Activated T-helper 9 cell treated with anti-CD3 and anti-CD28 coated beads, Interleukin-2, amount 50 U/mL, for 16 hours (primary cell): ENCODE data around the gene THY1.
"Not testable (repeated sequence)": the region's sequence is repeated elsewhere in the genome, so short reads cannot be mapped to it uniquely, and the experiment has no call there.

Source experiments
- DNase-seq: peaks from one replicate; pipeline ENCODE4 v3.0.0-alpha.2; 2020; ENCODE audit warnings: low read depth

The THY1 gene

DNA sequence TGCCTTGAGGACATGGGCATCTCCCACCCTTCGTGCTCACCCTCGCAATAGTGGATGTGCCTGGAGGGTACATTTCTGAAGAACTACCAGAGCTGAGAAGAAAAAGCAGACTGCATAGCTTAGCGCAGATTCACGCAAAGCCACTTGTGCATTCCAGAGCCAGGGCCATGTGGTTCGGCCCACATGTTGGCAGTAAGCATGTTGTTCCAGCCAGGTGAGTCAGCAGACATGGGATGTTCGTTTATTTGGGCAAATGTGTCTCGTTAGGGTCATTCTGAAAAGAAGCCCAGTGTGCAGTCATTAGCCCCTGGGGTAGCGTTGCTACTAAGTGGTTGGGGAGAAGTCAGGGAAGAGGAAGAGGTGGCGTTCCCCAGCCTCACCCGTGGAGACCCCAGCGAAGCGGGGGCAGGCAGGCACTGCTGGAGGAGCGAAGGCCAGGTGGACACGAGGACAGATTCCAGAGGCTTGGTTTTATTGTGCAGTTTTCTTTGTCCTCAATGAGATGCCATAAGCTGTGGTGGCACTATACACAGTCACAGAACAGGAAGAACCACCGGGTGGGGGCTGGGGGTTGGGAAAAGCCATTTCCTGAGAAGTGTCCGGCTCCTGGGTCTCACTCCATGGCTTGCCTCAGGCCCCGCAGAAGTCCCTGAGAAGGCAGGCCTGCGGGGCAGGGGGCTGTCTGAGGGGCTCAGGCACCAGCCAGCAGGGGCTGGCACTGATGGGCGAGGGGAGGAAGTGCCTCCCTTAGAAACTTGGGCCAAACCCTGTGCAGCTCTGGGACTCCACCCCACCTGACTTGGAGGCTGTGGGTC, 5.0 kb downstream of the THY1 start:
- no peak for DNase-seq

DNA sequence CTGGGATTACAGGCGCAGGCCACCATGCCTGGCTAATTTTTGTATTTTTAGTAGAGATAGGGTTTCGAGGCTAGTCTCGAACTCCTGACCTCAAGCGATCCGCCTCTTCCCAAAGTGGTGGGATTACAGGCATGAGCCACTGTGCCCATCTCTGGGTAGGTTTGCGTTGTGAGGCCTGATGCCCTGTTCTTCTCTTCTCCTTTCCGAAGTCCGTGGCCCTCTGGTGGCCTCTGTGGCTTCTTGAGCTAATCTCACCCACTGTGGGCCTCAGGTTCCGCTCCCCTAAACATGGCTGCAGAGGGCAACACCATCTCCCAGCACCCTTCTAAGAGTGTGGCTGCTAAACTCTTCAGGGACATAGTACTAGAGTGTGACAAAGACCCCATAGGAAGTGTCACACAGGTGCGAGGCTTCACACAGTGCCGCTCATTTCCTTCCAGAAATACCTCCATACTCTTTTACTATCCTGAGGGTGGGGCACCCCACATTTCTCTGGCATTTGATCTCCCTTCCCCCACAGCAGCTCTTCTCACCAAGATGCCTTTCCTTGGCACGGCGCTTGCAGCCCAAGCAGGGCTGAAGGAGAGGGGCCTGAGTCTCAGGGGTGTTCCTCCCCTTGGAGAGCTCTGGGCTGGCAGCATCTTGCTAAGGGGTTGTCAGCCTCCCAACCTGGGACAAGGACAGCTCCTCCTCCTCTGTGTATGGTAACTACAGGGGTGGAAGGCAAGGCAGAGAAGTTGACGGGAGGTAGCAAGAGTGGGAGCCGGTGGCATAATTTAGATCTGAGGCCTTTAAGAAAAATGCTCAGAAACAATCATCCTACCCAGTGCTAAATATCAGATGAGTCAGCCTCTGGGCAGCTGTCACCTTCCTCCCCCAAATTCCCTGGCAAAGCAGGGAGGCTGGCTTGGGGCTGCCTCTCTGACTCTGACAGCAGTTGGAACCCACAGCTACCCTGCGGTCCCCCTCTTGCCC, 6.1 kb downstream of the THY1 start:
- no peak for DNase-seq

DNA sequence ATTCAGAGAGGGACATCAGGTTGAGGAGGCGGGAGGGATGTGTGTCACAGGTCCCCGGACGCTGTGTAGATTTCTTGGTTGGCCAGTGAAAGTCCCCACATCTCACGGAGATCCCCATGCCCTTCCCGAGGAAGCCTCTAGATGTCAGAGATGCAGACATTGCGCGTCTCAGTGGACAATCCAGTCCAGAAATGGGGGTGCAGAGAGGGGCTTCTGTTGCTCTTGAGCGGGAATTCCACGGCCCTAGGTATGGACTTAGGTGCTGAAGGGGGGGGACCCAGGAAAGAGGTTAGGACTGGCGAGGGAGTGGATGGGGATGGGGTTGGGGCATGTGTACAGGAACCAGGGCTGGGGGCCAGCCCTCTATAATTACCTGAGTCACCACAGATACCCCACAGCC, 7.0 kb downstream of the THY1 start:
- no peak for DNase-seq

DNA sequence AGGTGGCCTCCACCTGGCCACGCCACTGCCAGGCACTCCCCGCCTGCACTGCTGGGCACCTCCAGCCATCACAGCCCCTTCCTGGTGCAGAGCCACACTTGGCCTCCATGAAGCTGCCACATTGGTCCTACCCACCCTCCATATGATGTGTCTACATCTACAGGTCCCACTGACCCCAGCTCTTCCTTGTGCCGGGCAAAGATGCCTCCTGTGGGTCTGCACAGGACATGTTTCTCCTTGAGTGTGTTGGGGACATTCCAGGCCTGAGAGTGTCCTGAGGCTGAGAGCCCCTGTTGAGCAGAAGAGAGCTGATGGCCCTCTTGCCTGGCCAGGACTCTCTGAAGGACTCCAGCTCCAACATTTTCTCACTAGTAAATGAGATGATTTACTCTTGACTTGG, 7.5 kb downstream of the THY1 start:
- no peak for DNase-seq

DNA sequence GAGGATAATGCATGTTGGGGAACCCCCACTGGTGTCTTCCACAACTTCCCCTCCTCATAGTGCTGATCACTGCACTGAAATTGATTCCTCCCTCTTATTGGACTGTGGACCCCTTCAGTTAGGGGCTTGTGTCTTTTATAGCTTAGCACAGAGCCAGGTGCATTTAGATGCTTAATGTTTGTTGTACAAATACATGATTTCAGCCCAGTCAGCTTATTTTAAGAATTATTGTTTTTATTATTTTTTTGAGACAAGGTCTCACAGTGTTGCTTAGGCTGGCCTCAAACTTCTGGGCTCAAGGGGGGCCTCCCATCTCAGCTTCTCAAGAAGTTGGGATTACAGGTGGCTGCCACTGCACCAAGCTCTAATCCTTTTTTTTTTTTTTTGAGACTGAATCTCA, 8.2 kb downstream of the THY1 start:
- no peak for DNase-seq

DNA sequence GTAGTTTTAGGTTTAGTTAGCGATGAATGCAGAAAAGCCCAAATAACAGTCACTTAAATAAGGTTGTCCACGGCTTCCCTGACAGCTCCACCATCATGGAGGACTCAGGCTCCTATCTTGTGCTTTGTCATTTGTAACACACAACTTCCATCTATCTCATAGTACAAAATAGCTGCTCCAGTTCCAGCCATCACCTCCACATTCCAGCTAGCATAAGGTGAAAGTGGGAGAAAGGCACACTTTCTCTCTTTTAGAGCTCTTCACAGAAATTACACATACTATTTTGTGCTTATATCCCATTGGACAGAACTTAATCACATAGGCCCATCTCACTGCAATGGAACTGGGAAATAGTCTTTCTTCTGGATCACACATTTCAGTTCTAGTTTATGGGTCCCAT, 8.7 kb downstream of the THY1 start:
- DNase-seq: no peak

DNA sequence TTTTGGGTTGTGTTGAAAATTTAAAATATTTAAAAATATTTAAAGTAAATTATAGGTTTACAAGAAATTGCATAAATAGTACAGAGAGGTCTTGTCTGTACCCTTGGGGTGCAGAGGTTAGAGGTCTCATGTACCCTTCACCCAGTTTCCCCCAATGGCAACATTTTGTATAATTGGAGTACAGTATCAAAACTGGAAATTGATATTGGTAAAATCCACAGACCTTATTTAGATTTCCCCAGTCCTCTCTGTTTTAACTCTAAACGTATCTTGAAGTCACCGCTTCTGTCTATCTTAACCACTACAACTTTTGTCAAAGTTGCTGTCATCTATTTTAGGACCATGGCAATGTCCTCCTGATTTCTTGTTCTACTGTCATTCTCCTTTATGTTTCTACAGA, 10.9 kb downstream of the THY1 start:
- no peak for DNase-seq

DNA sequence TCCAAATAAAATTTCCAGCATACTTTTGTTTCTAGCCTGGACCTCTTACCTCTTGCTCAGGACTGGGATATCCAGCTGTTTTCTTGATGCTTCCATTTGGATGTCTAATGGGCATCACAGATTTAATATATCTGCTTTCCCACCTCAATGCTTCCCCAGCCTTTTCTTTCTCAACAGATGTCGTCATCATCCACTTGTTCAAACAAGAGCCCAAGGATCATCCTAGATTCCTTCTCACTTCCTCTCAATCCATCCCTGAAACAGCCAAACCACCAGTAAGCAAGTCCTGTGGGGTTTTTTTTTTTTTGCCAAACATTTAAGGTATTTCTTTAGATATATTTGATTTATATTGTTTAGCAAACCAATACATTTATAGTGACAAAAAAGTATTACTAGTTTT, 12.5 kb downstream of the THY1 start:
- no peak for DNase-seq

DNA sequence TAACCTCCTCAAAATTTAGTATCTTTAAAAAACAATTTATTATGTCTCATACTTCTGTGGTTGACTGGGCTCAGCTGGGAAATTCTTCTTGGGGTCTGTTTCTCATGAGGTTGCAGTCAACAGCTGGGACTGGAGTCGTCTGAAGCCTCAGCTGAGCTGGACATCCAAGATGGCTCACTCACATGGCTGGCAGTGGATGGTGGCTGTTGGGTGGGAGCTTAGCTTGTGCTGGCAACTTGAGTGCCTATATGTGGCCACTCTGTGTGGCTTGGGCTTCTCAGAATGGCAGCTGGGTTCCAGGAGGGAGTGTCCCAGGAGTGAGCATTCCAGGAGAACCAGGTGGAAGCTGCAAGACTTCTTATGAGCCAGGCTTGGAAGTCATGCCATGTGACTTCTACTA, 13.2 kb downstream of the THY1 start:
- no peak for DNase-seq

DNA sequence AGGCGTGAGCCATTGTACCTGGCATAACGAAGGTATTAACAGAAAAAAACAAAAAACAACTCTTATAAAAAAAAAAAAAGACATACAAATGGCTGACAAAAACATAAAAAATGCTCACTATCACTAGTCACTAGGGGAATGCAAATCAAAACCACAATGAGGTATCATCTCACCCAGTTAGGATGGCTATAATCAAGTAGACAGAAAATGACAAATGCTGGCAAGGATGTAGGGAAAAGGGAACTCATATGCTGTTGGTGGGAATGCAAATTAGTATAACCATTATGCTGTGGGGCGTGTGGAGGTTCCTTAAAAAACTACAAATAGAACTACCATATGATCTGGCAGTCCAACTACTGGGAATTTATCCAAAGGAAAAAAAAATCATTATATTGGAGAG, 17.0 kb downstream of the THY1 start:
- no peak for DNase-seq

DNA sequence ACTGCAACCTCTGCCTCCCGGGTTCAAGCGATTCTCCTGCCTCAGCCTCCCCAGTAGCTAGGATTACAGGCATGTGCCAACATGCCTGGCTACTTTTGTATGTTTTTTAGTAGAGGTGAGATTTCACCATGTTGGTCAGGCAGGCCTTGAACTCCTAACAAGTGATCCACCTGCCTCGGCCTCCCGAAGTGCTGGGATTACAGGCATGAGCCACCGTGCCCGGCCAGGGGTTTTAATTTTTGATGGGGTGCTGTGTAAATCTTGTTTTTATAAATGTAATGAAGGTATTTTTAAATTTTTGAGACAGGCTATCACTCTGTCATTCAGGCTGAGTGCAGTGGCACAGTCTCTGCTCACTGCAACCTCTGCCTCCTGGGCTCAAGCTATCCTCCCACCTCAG, 17.5 kb downstream of the THY1 start:
- not testable (repeated sequence) for DNase-seq

DNA sequence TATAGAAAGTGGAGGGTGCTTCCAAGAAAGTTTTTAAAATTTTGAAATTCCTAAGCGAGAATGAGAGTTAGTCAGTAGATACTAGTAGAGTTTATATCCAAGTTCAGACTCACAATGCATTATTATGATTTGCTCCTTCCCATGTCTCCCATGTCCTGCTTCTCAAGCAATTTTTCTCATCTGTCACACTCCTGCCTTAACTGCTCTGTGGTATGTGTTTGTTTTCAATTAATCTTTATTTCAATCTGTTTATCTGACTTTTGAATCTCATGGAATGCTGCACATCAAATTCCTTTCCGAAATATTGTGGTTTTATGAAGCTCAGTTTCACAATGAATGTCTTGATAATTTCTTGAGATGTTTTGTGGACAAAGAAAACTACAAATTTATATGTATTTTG, 18.1 kb downstream of the THY1 start:
- DNase-seq: no peak

DNA sequence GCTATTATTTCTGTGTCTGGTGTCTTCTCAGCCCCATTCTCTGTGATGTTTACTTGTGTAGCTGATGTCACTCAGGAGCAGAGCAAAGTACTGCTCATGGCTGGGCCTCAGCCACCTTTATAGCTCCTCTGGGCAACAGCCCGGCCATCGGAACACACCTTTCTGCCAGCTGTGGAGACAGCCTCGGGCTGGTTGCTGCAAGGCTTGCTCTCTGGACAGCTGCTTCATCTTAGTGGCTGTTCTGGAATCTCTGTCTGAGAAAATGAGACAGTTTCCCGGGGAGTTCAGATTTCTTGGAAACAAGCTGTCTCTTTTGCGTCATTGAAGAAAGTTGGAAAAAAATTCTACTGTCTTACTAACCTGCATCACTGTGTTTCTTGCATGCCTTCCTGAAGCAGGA, 20.0 kb downstream of the THY1 start:
- DNase-seq: no peak

DNA sequence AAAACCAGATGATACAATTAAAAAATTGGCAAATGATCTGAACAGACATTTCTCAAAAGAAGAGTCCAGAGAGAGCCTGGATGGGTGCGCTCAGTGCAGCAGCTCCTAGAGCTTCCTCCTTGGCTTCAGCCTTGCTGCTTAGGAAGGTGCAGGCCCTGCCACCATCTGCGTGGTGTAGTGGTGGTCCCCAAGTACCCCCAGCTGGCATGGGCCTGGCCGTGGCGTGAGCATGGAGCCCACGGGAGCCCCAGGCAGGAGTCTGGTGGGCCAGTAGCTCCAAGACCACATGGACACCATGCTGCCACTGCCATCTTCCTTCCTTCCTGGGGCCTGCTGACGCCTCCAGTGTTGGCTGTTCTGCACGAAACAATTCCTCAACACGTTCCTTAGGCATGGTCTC, 20.5 kb downstream of the THY1 start:
- no peak for DNase-seq

DNA sequence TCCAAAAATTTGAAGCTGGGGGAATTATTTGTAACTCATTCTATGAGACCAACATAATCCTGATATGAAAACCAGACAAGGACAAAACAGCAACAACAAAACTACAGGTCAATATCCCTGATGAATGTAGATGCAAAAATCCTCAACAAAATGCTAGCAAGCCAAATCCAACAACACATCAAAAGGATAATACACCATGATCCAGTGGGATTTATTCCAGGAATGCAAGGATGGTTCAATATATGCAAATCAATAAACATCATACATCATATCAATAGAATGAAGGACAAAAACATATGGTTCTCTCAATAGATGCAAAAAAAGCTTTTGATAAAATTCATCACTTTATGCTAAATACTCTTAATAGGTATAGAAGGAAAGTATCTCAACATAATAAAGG, 22.1 kb downstream of the THY1 start:
- DNase-seq: no peak

DNA sequence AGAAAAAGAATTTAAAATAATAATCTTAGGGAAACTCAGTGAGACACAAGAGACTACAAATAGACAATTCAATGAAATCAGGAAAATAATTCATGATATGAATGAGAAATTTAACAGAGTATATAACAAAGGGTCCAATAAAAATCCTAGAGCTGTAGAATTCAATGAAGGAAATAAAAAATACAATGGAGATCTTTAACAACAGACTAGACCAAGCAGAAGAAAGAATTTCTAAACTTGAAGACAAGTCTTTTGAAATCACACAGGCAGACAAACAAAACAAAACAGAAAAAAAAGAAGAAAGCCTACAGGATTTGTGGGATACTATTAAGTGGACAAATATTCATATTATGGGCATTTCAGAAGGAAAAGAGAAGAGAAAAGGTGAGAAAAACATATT, 25.2 kb downstream of the THY1 start:
- no peak for DNase-seq

DNA sequence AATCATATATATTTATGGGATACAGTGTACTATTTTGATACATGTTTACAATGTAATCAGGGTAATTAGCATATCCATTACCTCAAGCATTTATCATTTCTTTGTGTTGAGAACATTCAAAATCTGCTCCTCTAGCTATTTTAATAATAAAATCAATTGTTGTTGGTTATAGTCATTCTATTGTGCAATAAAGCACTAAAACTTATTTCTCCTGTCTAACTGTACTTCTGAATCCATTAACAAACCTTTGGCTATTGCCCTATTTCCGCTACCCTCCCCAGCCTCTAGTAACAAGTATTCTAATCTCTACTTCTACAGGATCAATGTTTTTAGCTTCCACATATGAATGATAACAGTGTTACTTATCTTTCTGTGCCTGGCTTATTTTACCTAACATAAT, 26.1 kb downstream of the THY1 start:
- DNase-seq: no peak

DNA sequence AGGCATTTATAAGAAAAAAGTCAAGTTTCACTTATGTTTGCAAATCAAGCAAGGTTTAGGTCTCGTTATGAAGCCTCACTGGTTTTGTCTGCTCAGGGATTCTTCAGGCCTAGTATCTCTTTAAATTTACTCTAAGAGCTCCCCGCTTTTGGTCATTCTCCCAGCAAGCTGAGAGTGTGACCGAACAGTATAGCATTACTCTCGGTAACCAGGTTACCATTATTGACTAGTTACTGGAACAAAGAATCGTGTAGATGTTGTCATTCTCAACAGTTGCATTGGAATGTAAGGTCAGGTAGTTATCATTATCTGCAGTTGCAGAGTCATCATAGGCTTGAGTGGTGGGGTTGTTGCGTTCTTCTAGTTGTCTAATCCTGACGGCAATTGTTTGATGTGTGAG, 31.7 kb downstream of the THY1 start:
- DNase-seq: no peak

DNA sequence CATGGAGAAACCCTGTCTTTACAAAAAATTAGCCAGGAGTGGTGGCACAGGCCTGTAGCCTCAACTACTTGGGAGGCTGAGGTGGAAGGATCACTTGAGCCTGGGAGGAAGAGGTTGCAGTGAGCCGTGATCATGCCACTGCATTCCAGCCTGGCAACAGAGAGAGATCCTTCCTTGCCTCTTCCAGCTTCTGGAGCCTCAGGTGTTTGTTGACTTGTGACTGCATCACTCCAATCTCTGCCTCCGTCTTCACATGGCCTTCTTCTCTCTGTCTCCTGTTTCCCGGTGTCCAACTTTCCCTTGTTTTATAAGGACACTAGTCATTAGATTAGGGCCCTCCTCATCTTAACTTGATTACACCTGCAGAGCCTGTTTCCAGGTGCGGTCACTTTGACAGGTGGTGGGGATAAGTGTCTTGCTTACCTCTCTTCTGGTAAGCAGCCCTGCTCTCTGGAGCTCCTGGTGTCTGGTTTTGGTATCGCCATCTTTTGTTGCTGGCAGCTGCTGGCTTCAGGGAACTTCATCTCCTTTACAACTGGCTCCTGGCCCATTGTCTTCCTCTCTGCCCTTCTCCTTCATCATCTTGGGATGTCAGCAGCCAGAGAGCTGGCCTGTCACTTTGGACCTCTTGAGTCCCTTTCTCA, 33.2 kb downstream of the THY1 start:
- DNase-seq: no peak

DNA sequence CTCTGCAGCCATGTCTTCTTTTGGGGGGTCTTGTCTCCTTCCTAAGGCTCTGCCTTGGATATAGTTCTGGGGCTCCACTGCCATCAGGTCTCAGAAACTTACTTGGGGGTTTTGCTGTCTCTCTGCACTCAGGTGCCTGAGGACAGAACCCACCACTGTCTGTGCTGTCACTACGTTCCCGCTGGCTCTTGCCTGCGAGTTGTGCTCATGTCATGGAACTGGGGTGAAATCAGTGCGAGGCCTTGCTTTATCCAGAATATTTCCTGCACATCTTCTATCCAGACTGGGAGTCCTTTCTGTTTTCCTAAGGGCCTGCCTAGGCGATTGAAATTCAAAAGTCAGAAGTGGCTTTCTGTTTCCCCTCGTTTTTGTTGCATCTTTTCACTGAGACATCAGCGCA, 34.9 kb downstream of the THY1 start:
- no peak for DNase-seq

DNA sequence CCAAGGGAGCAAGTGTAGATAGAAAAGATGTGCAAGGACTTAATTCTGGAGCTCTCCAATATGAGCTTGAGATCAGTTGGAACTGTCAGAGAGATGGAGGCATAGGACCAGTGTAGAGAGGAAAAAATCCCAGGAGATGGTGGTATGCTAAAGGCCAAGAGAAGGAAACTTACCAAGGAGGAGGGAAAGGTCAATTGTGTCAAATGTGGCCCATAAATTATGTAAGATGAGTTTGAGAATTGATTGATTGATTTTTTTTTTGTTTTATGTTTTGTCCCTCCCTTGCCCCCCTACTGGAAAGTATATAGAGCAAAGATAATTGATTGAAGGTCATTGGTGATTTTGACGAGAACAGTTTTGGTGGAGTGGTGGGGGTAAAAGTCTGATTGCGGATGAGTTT, 38.6 kb downstream of the THY1 start:
- DNase-seq: no peak

DNA sequence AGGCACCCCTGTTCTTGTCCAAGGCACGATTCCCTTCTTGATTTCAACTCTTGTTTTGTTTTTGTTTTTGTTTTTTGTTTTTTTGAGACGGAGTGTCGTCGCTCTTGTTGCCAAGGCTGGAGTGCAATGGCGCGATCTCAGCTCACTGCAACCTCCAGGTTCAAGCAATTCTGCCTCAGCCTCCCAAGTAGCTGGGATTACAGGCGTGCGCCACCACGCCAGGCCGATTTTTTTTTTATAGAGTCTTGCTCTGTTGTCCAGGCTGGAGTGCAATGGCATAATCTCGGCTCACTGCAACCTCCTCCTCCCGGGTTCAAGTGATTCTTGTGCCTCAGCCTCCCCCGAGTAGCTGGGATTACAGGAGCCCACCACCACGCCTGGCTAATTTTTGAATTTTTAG, 40.5 kb downstream of the THY1 start:
- not testable (repeated sequence) for DNase-seq

DNA sequence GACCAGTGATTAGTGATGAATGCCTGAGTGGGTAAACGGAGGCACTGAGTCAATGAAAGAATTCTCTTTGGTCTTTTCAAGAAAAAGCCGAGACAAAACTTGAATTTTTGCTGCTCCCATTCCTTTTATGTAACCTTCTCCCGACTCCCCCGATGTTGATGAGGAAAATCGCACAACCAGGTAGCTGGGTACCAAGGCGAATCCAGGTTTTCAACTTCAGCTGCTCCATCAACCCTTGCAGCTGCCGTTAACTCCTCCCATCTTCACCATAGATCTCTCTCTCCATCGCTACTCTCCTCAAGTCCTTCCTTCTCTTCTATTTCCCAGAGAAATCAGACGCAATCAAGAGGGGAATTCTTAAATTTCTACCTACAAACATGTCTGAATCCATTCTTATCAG, 40.9 kb downstream of the THY1 start:
- no peak for DNase-seq
